Measurements from ENCODE around the gene LAMA2. TPM values are rescaled to one million over a fixed set of nuclear protein-coding genes. Genes with fewer than 3 reads are reported as not detected.
A peak's percentile ranks its signal among the peaks of the same experiment; 100 is the strongest.

The LAMA2 gene
- total RNA-seq, 4 donors from 2014 or later = 115 to 153 (median 134) TPM

- no peaks in the 10 kb centered on the region for H3K27me3 ChIP-seq
- intact Hi-C loops (cut with DNase I) = no loop called here
- H3K36me3 ChIP-seq = peaks cover 0 to 50% (median 0%) of the 10 kb centered on the region in 4 donors
- no peak for TF ChIP-seq CTCF (IDR thresholded peaks at IDR 0.05)
- no peak for TF ChIP-seq EP300 (IDR thresholded peaks at IDR 0.05)
- TF ChIP-seq POLR2AphosphoS5 (IDR thresholded peaks at IDR 0.05) = no peak
- TF ChIP-seq POLR2A (IDR thresholded peaks at IDR 0.05; ENCODE audit: low read depth) = no peak
- 75% methylated on average over 2 of the region's 2 CpGs for WGBS
- H3K4me3 ChIP-seq = no peak overlapping the region
- peaks cover 13 to 29% (median 19%) of the 10 kb centered on the region in 4 donors for H3K4me1 ChIP-seq
- DNase-seq (ENCODE audit: extremely low spot score) = no peak
- H3K27ac ChIP-seq (replicated peaks in 1 of 4) = no peak overlapping the region
- H3K9me3 ChIP-seq = no peaks in the 10 kb centered on the region
These were observed 605.4 kb downstream of the LAMA2 start for GRCh38 chr6:129488313-129488712.

GRCh38 chr6:129489215-129489765 is 606.4 kb downstream of the LAMA2 start:
- DNase-seq (ENCODE audit: extremely low spot score) = no peak
- 94% methylated on average over 2 of the region's 2 CpGs for WGBS

GRCh38 chr6:129490521-129491255 is 607.8 kb downstream of the LAMA2 start:
- no peak for DNase-seq (ENCODE audit: extremely low spot score)
- Histone ChIP-seq H3K27ac (replicated peaks in 1 of 4) (peak overlapping the region; percentile 77 to 85 (median 80)), H3K36me3 (peaks cover 0 to 61% (median 5%) of the 10 kb centered on the region in 4 donors), H3K4me1 (peaks cover 13 to 29% (median 19%) of the 10 kb centered on the region in 4 donors), H3K27me3 (no peaks in the 10 kb centered on the region), H3K4me3 (peak overlapping the region; percentile 27 to 36 (median 34)), H3K9me3 (no peaks in the 10 kb centered on the region)
- intact Hi-C loops (cut with DNase I) = no loop called here
- TF ChIP-seq POLR2AphosphoS5 (IDR thresholded peaks at IDR 0.05) (peak; percentile 55 to 72), POLR2A (IDR thresholded peaks at IDR 0.05; ENCODE audit: low read depth) (no peak)
- 40% methylated on average over 8 of the region's 9 CpGs for WGBS

More at GRCh38 chr6:129489215-129489765, 606.4 kb downstream of the LAMA2 start:
- intact Hi-C loops (cut with DNase I) = no loop called here
- Histone ChIP-seq H3K4me3 (no peak overlapping the region), H3K36me3 (peaks cover 0 to 56% (median 2%) of the 10 kb centered on the region in 4 donors), H3K9me3 (no peaks in the 10 kb centered on the region), H3K27ac (replicated peaks in 1 of 4) (peak overlapping the region in 3 of 4 donors; percentile 35 to 85 (median 77)), H3K4me1 (peaks cover 13 to 29% (median 19%) of the 10 kb centered on the region in 4 donors), H3K27me3 (no peaks in the 10 kb centered on the region)
- TF ChIP-seq POLR2AphosphoS5 (IDR thresholded peaks at IDR 0.05) (no peak), EP300 (IDR thresholded peaks at IDR 0.05) (no peak), CTCF (IDR thresholded peaks at IDR 0.05) (no peak)

- WGBS = 94% methylated on average over 6 of the region's 6 CpGs
- H3K9me3 ChIP-seq = no peaks in the 10 kb centered on the region
These were observed 608.5 kb downstream of the LAMA2 start for GRCh38 chr6:129491436-129491835.

GRCh38 chr6:129492260-129492659 is 609.3 kb downstream of the LAMA2 start:
- DNase-seq (ENCODE audit: extremely low spot score) = no peak
- Histone ChIP-seq H3K4me3 (no peak overlapping the region), H3K27me3 (no peaks in the 10 kb centered on the region), H3K4me1 (peaks cover 14 to 29% (median 19%) of the 10 kb centered on the region in 4 donors), H3K27ac (replicated peaks in 1 of 4) (peak overlapping the region in 1 of 4 donors; percentile 85), H3K36me3 (peaks cover 0 to 52% (median 5%) of the 10 kb centered on the region in 4 donors), H3K9me3 (no peaks in the 10 kb centered on the region)
- 79% methylated on average over 4 of the region's 4 CpGs for WGBS
- no peak for TF ChIP-seq POLR2AphosphoS5 (IDR thresholded peaks at IDR 0.05)
- no peak for TF ChIP-seq EP300 (IDR thresholded peaks at IDR 0.05)
- no peak for TF ChIP-seq CTCF (IDR thresholded peaks at IDR 0.05)
- TF ChIP-seq POLR2A (IDR thresholded peaks at IDR 0.05; ENCODE audit: low read depth) = no peak
- intact Hi-C loops (cut with DNase I) = no loop called here

More at GRCh38 chr6:129491436-129491835, 608.5 kb downstream of the LAMA2 start:
- H3K36me3 ChIP-seq = peaks cover 0 to 60% (median 5%) of the 10 kb centered on the region in 4 donors
- DNase-seq (ENCODE audit: extremely low spot score) = no peak
- peaks cover 13 to 29% (median 19%) of the 10 kb centered on the region in 4 donors for H3K4me1 ChIP-seq
- H3K4me3 ChIP-seq = no peak overlapping the region
- TF ChIP-seq POLR2AphosphoS5 (IDR thresholded peaks at IDR 0.05) = no peak
- peak overlapping the region; percentile 77 to 85 (median 80) for H3K27ac ChIP-seq (replicated peaks in 1 of 4)
- no peaks in the 10 kb centered on the region for H3K27me3 ChIP-seq
- intact Hi-C loops (cut with DNase I) = no loop called here
